ENCODE data around the gene PRDM5. TPM values are rescaled to one million over a fixed set of nuclear protein-coding genes. Genes with fewer than 3 reads are reported as not detected.
A peak's percentile ranks its signal among the peaks of the same experiment; 100 is the strongest.

The PRDM5 gene
- total RNA-seq, 1 experiment from 2014 or later = 5.1 TPM

DNA sequence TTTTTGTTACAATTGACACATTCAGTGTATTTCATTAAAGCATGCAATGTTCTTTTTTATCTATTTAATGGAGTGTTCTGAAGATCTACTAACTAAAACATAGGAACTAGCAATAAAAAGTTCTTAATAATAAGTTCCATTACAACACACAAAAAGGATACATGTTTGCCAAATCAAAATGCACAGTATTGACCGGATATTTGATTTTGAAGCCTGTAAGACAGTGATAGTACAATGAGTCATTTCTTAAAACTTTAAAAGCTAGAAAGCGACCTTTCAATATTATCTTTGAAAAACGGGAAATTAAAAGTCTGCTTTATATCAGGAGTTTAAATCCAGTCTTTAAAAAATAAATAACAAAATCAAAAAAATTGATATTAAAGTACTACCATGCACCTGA, 2.4 kb upstream of the PRDM5 start (continued):
- TF ChIP-seq, protein P1, sequence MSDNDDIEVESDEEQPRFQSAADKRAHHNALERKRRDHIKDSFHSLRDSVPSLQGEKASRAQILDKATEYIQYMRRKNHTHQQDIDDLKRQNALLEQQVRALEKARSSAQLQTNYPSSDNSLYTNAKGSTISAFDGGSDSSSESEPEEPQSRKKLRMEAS (IDR thresholded peaks at IDR 0.05) = no peak
- TF ChIP-seq ELF1 (IDR thresholded peaks at IDR 0.05; ENCODE audit: borderline replicate concordance, low read depth) = no peak

DNA sequence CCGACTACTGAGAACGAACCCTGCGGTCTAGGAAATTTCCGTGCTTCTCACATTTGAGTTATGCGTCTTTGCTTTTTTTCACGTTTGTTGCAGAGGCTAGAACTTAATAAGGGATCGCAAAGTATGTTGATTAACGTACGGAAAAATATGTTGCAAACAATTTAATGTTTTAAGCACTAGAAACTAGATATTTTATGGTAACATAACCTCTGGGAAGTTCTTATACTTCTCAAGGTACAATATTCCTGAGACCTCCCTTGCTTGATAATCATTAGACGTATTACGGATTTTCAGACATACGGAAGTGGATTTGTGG, 639 bp upstream of the PRDM5 start:
- intact Hi-C loops (cut with micrococcal nuclease) = no loop called here
- ChIA-PET CTCF (no interaction called here), RAD21 (ENCODE audit: low non-redundant PET in 1 of 2, low total read pairs in 2 of 2, uncharacterized antibody in 2 of 2, unreplicated experiment in 2 of 2) (no interaction called here), POLR2A (no interaction called here)
- no peaks in the 10 kb centered on the region for H3K36me3 ChIP-seq (ENCODE audit: control insufficient read depth in 1 of 2, insufficient read depth in 2 of 2, low read length in 2 of 2)
- H3K9ac ChIP-seq (ENCODE audit: low read length) = peak overlapping the region; percentile 60
- H3K4me3 ChIP-seq (replicated peaks in 1 of 2; ENCODE audit: low read depth in 1 of 2, low read length in 2 of 2) = peak overlapping the region; percentile 51 to 60
- no peaks in the 10 kb centered on the region for H3K27me3 ChIP-seq (ENCODE audit: insufficient read depth, low read length)
- no peaks in the 10 kb centered on the region for H3K9me2 ChIP-seq (ENCODE audit: insufficient read depth)
- DNase-seq (ENCODE audit: low read depth, low spot score) (no peak), ATAC-seq (no peak)
- TSS peak; percentile 82 for BruUV-seq (replicated peaks)
- no peaks in the 10 kb centered on the region for H3K79me2 ChIP-seq (ENCODE audit: insufficient read depth, low read length)
- peak overlapping the region; percentile 70 for H3K4me2 ChIP-seq (ENCODE audit: low read length)
- H3K27ac ChIP-seq (ENCODE audit: low read depth, low read length) = peak overlapping the region; percentile 80; the same call in 1 of the 2 replicates
- H3K9me3 ChIP-seq (ENCODE audit: control insufficient read depth in 1 of 2, insufficient read depth in 1 of 2, low read depth in 1 of 2, low read length in 2 of 2) = no peaks in the 10 kb centered on the region
- TF ChIP-seq CEBPB (IDR thresholded peaks at IDR 0.05; ENCODE audit: low read depth) (no peak), TCF7L2 (IDR thresholded peaks at IDR 0.05; ENCODE audit: borderline replicate concordance, extremely low read depth, insufficient read depth, insufficient read length) (no peak), POLR2AphosphoS5 (IDR thresholded peaks at IDR 0.05; ENCODE audit: low read depth, low read length) (no peak), ELF1 (IDR thresholded peaks at IDR 0.05; ENCODE audit: borderline replicate concordance, low read depth) (no peak), FOSL1 (IDR thresholded peaks at IDR 0.05; ENCODE audit: low read depth) (no peak), SIN3A (IDR thresholded peaks at IDR 0.05; ENCODE audit: low read depth) (no peak), POLR2A (IDR thresholded peaks at IDR 0.05; ENCODE audit: borderline replicate concordance, extremely low read depth, insufficient read depth, insufficient read length) (no peak), ZFX (IDR thresholded peaks at IDR 0.05) (no peak), EZH2 (IDR thresholded peaks at IDR 0.05) (no peak), EZH2phosphoT487 (IDR thresholded peaks at IDR 0.05; ENCODE audit: borderline replicate concordance) (no peak), SRF (IDR thresholded peaks at IDR 0.05; ENCODE audit: low read depth) (no peak)
- TF ChIP-seq, protein P1 (IDR thresholded peaks at IDR 0.05) = no peak
- TF ChIP-seq, protein P2, sequence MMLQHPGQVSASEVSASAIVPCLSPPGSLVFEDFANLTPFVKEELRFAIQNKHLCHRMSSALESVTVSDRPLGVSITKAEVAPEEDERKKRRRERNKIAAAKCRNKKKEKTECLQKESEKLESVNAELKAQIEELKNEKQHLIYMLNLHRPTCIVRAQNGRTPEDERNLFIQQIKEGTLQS (IDR thresholded peaks at IDR 0.05) = no peak
- H4K20me1 ChIP-seq (ENCODE audit: insufficient read depth) = no peaks in the 10 kb centered on the region
- no peak overlapping the region for H2AFZ ChIP-seq (ENCODE audit: low read depth, low read length, poor library complexity, severe bottlenecking)
- H3K4me1 ChIP-seq (ENCODE audit: control insufficient read depth in 1 of 2, insufficient read depth in 2 of 2, low read length in 2 of 2) = peaks cover 0 to 5% of the 10 kb centered on the region in 2 experiments; a peak in 2 of 4 replicates
